ENCODE measurements around the gene PKHD1.

- no peak for TF ChIP-seq CTCF (IDR thresholded peaks at IDR 0.05)
- no peak for TF ChIP-seq POLR2A (IDR thresholded peaks at IDR 0.05)
These were observed 38.2 kb upstream of the PKHD1 start for GRCh38 chr6:52125572-52125971.

Measured in adrenal gland (tissue), 5 donors.